DMS153 treated with DMSO at 0.1 percent for 48 hours (cell line): Measurements from ENCODE around the gene SCAF1.

ENCODE experiments used
- DNase-seq: peaks from one replicate; lab custom pipeline; 2025; ENCODE audit not compliant: unreplicated experiment; lab: John Stamatoyannopoulos, UW

The SCAF1 gene

GRCh38 chr19:49665036-49665350 is 23.0 kb downstream of the SCAF1 start:
- DNase-seq: no peak

GRCh38 chr19:49665351-49666119 is 23.5 kb downstream of the SCAF1 start, which contains the start of the genes BCL2L12 and IRF3:
TSS of gene BCL2L12 (plus strand) at chr19:49665933. CDS start at chr19:49666693, 760 bp downstream.
TSS of gene IRF3 (minus strand) at chr19:49665857. CDS start at chr19:49664838, 1,019 bp downstream.
- peak; percentile 87 for DNase-seq

- DNase-seq: no peak
Observed at GRCh38 chr19:49666120-49666444, 24.1 kb downstream of the SCAF1 start.

GRCh38 chr19:49667473-49667872 is 25.5 kb downstream of the SCAF1 start:
- no peak for DNase-seq

- no peak for DNase-seq
Observed at GRCh38 chr19:49669516-49669915, 27.5 kb downstream of the SCAF1 start.

GRCh38 chr19:49672131-49672919 is 30.3 kb downstream of the SCAF1 start:
- DNase-seq: peak; percentile 67

GRCh38 chr19:49676136-49676783 is 34.3 kb downstream of the SCAF1 start:
- DNase-seq: peak; percentile 85

- DNase-seq: peak; percentile 98
Observed at GRCh38 chr19:49676784-49677230, 34.8 kb downstream of the SCAF1 start.

GRCh38 chr19:49677231-49677900 is 35.4 kb downstream of the SCAF1 start, which contains the start of gene PRMT1:
TSS of gene PRMT1 (plus strand) at chr19:49677271. CDS start at chr19:49677281, 10 bp downstream.
- DNase-seq: no peak

GRCh38 chr19:49677901-49678674 is 36.1 kb downstream of the SCAF1 start:
- DNase-seq: no peak

GRCh38 chr19:49678985-49679770 is 37.2 kb downstream of the SCAF1 start:
- DNase-seq: no peak

GRCh38 chr19:49679771-49680413 is 37.9 kb downstream of the SCAF1 start:
- DNase-seq: no peak

- DNase-seq: peak; percentile 85
Observed at GRCh38 chr19:49680421-49681351, 38.7 kb downstream of the SCAF1 start.

GRCh38 chr19:49681830-49682229 is 39.8 kb downstream of the SCAF1 start:
- no peak for DNase-seq

GRCh38 chr19:49682274-49682673 is 40.3 kb downstream of the SCAF1 start:
- no peak for DNase-seq

GRCh38 chr19:49683814-49684250 is 41.8 kb downstream of the SCAF1 start:
- DNase-seq: no peak

- DNase-seq: no peak
Observed at GRCh38 chr19:49684251-49684982, 42.4 kb downstream of the SCAF1 start.
